ENCODE measurements around the gene EFHD1. TPM values are rescaled to one million over a fixed set of nuclear protein-coding genes. Genes with fewer than 3 reads are reported as not detected.

Gene EFHD1
- total and polyA plus RNA-seq, 2 of the 13 experiments (the other 11 are each of a cell fraction or from before 2014, with no cell fraction given) = 0.09 TPM; not detected in 1

DNA sequence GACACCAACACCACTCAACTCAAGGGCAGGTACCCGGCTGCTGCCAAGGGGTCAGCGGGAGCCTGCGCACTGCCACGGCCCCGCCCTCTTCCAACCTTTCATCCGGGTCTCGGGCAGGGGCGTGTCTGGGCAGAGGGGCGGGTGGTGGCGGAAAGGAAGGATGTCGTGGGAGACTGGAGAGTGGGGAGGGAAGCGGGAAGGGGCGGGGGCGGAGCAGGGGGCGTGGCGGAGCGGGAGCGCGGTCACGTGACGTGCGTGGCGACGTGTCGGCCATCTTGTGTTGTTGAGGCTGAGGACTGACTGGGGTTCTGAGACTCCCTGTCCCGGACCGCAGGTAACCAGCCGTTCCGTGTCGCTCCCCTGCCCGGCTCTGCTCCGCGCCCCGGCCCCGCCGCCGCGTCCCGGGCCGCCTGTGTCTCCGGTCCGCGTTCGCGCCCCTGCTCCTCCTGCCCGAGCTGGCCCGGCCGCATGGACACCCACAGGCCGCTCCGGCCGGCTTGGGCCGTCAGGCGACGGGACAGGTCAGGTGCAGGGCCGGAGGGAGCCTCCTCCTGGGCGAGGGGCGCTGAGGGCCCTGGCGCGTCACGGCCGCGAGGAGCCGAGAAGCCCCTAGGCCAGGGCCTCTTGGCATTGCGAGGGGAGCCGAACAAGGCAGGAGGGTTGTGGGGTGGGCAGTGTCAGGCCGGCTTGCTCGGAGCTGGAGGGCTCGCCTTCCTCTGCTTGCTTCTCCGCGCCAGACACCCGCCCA is 63.8 kb downstream of the EFHD1 start, which contains the start of gene GIGYF2 (continued):
- TF ChIP-seq, protein P1, sequence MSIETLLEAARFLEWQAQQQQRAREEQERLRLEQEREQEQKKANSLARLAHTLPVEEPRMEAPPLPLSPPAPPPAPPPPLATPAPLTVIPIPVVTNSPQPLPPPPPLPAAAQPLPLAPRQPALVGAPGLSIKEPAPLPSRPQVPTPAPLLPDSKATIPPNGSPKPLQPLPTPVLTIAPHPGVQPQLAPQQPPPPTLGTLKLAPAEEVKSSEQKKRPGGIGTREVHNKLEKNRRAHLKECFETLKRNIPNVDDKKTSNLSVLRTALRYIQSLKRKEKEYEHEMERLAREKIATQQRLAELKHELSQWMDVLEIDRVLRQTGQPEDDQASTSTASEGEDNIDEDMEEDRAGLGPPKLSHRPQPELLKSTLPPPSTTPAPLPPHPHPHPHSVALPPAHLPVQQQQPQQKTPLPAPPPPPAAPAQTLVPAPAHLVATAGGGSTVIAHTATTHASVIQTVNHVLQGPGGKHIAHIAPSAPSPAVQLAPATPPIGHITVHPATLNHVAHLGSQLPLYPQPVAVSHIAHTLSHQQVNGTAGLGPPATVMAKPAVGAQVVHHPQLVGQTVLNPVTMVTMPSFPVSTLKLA (IDR thresholded peaks at IDR 0.05) = peak; percentile 69
- peak; percentile 89; the same call in 1 of the 2 replicates for TF ChIP-seq BATF2 (CRISPR knock-in tag; IDR thresholded peaks at IDR 0.05)
- TF ChIP-seq ZMYM2 (CRISPR knock-in tag; IDR thresholded peaks at IDR 0.05) = no peak
- no peak for TF ChIP-seq RCOR2 (CRISPR knock-in tag; IDR thresholded peaks at IDR 0.05)
- TF ChIP-seq ZBTB46 (CRISPR knock-in tag; IDR thresholded peaks at IDR 0.05; ENCODE audit: borderline replicate concordance) = peak; percentile 63; the same call in 1 of the 2 replicates
- TF ChIP-seq MED8 (CRISPR knock-in tag; IDR thresholded peaks at IDR 0.05; ENCODE audit: insufficient replicate concordance) = no peak
- TF ChIP-seq, protein P2, sequence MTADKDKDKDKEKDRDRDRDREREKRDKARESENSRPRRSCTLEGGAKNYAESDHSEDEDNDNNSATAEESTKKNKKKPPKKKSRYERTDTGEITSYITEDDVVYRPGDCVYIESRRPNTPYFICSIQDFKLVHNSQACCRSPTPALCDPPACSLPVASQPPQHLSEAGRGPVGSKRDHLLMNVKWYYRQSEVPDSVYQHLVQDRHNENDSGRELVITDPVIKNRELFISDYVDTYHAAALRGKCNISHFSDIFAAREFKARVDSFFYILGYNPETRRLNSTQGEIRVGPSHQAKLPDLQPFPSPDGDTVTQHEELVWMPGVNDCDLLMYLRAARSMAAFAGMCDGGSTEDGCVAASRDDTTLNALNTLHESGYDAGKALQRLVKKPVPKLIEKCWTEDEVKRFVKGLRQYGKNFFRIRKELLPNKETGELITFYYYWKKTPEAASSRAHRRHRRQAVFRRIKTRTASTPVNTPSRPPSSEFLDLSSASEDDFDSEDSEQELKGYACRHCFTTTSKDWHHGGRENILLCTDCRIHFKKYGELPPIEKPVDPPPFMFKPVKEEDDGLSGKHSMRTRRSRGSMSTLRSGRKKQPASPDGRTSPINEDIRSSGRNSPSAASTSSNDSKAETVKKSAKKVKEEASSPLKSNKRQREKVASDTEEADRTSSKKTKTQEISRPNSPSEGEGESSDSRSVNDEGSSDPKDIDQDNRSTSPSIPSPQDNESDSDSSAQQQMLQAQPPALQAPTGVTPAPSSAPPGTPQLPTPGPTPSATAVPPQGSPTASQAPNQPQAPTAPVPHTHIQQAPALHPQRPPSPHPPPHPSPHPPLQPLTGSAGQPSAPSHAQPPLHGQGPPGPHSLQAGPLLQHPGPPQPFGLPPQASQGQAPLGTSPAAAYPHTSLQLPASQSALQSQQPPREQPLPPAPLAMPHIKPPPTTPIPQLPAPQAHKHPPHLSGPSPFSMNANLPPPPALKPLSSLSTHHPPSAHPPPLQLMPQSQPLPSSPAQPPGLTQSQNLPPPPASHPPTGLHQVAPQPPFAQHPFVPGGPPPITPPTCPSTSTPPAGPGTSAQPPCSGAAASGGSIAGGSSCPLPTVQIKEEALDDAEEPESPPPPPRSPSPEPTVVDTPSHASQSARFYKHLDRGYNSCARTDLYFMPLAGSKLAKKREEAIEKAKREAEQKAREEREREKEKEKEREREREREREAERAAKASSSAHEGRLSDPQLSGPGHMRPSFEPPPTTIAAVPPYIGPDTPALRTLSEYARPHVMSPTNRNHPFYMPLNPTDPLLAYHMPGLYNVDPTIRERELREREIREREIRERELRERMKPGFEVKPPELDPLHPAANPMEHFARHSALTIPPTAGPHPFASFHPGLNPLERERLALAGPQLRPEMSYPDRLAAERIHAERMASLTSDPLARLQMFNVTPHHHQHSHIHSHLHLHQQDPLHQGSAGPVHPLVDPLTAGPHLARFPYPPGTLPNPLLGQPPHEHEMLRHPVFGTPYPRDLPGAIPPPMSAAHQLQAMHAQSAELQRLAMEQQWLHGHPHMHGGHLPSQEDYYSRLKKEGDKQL (CRISPR knock-in tag; IDR thresholded peaks at IDR 0.05; ENCODE audit: low read depth) = no peak
- TF ChIP-seq TEAD3 (CRISPR knock-in tag; optimal IDR thresholded peaks at IDR 0.05; ENCODE audit: borderline replicate concordance) = no peak
- no peak for TF ChIP-seq MED13 (CRISPR knock-in tag; IDR thresholded peaks at IDR 0.05)
- peak; percentile 94; the same call in 1 of the 2 replicates for TF ChIP-seq ZSCAN31 (CRISPR knock-in tag; IDR thresholded peaks at IDR 0.05; ENCODE audit: low read depth)
- TF ChIP-seq SALL1 (CRISPR knock-in tag; IDR thresholded peaks at IDR 0.05) = peak; percentile 72
- no peak for TF ChIP-seq SRSF9 (IDR thresholded peaks at IDR 0.05; ENCODE audit: borderline replicate concordance, insufficient read depth, low read depth, low read length, poor library complexity, severe bottlenecking)

Measured in HepG2 (cell line).